NCI-H1694 treated with DMSO at 0.1 percent for 48 hours (cell line): ENCODE results near the gene TMEM132C.

ENCODE experiments used
- DNase-seq: peaks from one replicate; lab custom pipeline; 2025; lab: John Stamatoyannopoulos, UW

TMEM132C gene

GRCh38 chr12:128339126-128339520 lies 72.2 kb downstream of the TMEM132C start:
- no peak for DNase-seq

- DNase-seq = no peak
Observed at GRCh38 chr12:128339631-128340030, 72.7 kb downstream of the TMEM132C start.

- DNase-seq = no peak
Observed at GRCh38 chr12:128353301-128353700, 86.3 kb downstream of the TMEM132C start.

- DNase-seq = no peak
Observed at GRCh38 chr12:128356547-128356946, 89.6 kb downstream of the TMEM132C start.

GRCh38 chr12:128361400-128361995 lies 94.5 kb downstream of the TMEM132C start:
- DNase-seq = no peak

GRCh38 chr12:128365032-128365431 lies 98.1 kb downstream of the TMEM132C start:
- DNase-seq = no peak

- DNase-seq = no peak
Observed at GRCh38 chr12:128365651-128366231, 98.8 kb downstream of the TMEM132C start.

GRCh38 chr12:128367961-128368360 lies 101.0 kb downstream of the TMEM132C start:
- no peak for DNase-seq

- no peak for DNase-seq
Observed at GRCh38 chr12:128381541-128381940, 114.6 kb downstream of the TMEM132C start.

GRCh38 chr12:128381946-128382345 lies 115.0 kb downstream of the TMEM132C start:
- no peak for DNase-seq

GRCh38 chr12:128382946-128383345 lies 116.0 kb downstream of the TMEM132C start:
- no peak for DNase-seq

GRCh38 chr12:128383357-128383937 lies 116.5 kb downstream of the TMEM132C start:
- no peak for DNase-seq

GRCh38 chr12:128385736-128386135 lies 118.8 kb downstream of the TMEM132C start:
- DNase-seq = no peak

- no peak for DNase-seq
Observed at GRCh38 chr12:128387811-128388422, 120.9 kb downstream of the TMEM132C start.

- no peak for DNase-seq
Observed at GRCh38 chr12:128388461-128389000, 121.6 kb downstream of the TMEM132C start.

GRCh38 chr12:128393346-128393745 lies 126.4 kb downstream of the TMEM132C start:
- DNase-seq = no peak

- DNase-seq = no peak
Observed at GRCh38 chr12:128394137-128394536, 127.2 kb downstream of the TMEM132C start.

GRCh38 chr12:128399253-128399652 lies 132.3 kb downstream of the TMEM132C start:
- no peak for DNase-seq

- no peak for DNase-seq
Observed at GRCh38 chr12:128402486-128403243, 135.7 kb downstream of the TMEM132C start.

GRCh38 chr12:128408669-128409068 lies 141.7 kb downstream of the TMEM132C start:
- no peak for DNase-seq

GRCh38 chr12:128415036-128415560 lies 148.1 kb downstream of the TMEM132C start:
- DNase-seq = no peak

- DNase-seq = no peak
Observed at GRCh38 chr12:128418944-128419343, 152.0 kb downstream of the TMEM132C start.
